HCT116 (cell line): ENCODE results near the gene B3GNT5. TPM values are rescaled to one million over a fixed set of nuclear protein-coding genes. Genes with fewer than 3 reads are reported as not detected.

Experiments
- ATAC-seq: fragments of 200-7000 bp; cut with Tn5 transposase; 2 replicates; pipeline ENCODE4 v1.9.1; 2020; ENCODE audit warnings: mild to moderate bottlenecking, moderate library complexity
- BruUV-seq: library from RNA; stranded (reverse); fragments of 400-500 nt; replicated peaks from 2 replicates; lab custom pipeline; 2021; lab: Mats Ljungman, UMichigan
- CTCF ChIA-PET: fragments of 300-600 bp; sonication (Branson Sonifier 250); formaldehyde crosslinking; loops from one replicate; lab custom pipeline; 2021; ENCODE audit warnings: antibody characterized with exemption; lab: Charles Lee
- POLR2A ChIA-PET: fragments of 300-600, 350-600 bp; sonication (Branson Sonifier 250); formaldehyde crosslinking; loops from one replicate; lab custom pipeline; 2021; ENCODE audit warnings: antibody characterized with exemption; lab: Charles Lee
- RAD21 ChIA-PET, 2 experiments: fragments of 300-600 bp; sonication (Branson Sonifier 250); formaldehyde crosslinking; loops; one replicate each; lab custom pipeline; 2023; ENCODE audit warnings: low total read pairs in 2 of 2; ENCODE audit not compliant: uncharacterized antibody in 2 of 2, unreplicated experiment in 2 of 2, low non-redundant PET in 1 of 2; lab: Charles Lee
- DNase-seq: peaks from one replicate; pipeline ENCODE4 v3.0.0-alpha.2; 2010; ENCODE audit warnings: low read depth, low spot score
- H2AFZ ChIP-seq: fragments of 200-600 bp; shearing (Covaris generic), sonication (generic); 2 replicates; pipeline ENCODE4 v1.6.1; 2017; ENCODE audit warnings: low read depth, mixed run types, mixed read lengths, antibody characterized with exemption, low read length; ENCODE audit not compliant: poor library complexity, severe bottlenecking
- H3K27ac ChIP-seq: 2 replicates; pipeline ENCODE4 v1.5.1; 2012; ENCODE audit warnings: low read depth, low read length
- H3K27me3 ChIP-seq: fragments of 200-600 bp; sonication (generic); 2 replicates; pipeline ENCODE4 v1.6.1; 2016; ENCODE audit warnings: mixed run types, low read length, mixed read lengths; ENCODE audit not compliant: insufficient read depth
- H3K36me3 ChIP-seq, 2 experiments: fragments of 200-500 bp in 1 of 2; fragments of 200-600 bp in 1 of 2; sonication (Bioruptor generic) in 1 of 2; sonication (generic) in 1 of 2; 2 replicates each; pipeline versions ENCODE4 v1.5.1 to v1.6.1; 2014 to 2016; ENCODE audit warnings: low read length in 2 of 2, inconsistent platforms in 1 of 2, mixed read lengths in 1 of 2, mixed run types in 1 of 2; ENCODE audit not compliant: insufficient read depth in 2 of 2, control insufficient read depth in 1 of 2
- H3K4me1 ChIP-seq, 2 experiments: fragments of 200-600 bp in 1 of 2; sonication (generic) in 1 of 2; 2 replicates each; pipeline versions ENCODE4 v1.5.1 to v1.6.1; 2012 to 2017; ENCODE audit warnings: low read length in 2 of 2, inconsistent platforms in 1 of 2, mild to moderate bottlenecking in 1 of 2, mixed read lengths in 1 of 2, mixed run types in 1 of 2, moderate library complexity in 1 of 2; ENCODE audit not compliant: insufficient read depth in 2 of 2, control insufficient read depth in 1 of 2
- H3K4me2 ChIP-seq: fragments of 200-600 bp; sonication (generic); 2 replicates; pipeline ENCODE4 v1.6.1; 2017; ENCODE audit warnings: mixed run types, low read length, mixed read lengths
- H3K4me3 ChIP-seq, 2 experiments: fragments of 200-600 bp in 1 of 2; sonication (generic) in 1 of 2; replicated peaks in 1 of 2; 2 replicates each; pipeline ENCODE4 v1.5.1; 2011 to 2016; ENCODE audit warnings: low read length in 2 of 2, control low read depth in 1 of 2, low read depth in 1 of 2, mild to moderate bottlenecking in 1 of 2, mixed read lengths in 1 of 2, mixed run types in 1 of 2
- H3K79me2 ChIP-seq: fragments of 200-600 bp; sonication (generic); 2 replicates; pipeline ENCODE4 v1.6.1; 2017; ENCODE audit warnings: mild to moderate bottlenecking, mixed run types, low read length, moderate library complexity, mixed read lengths; ENCODE audit not compliant: insufficient read depth
- H3K9ac ChIP-seq: fragments of 200-600 bp; sonication (generic); 2 replicates; pipeline ENCODE4 v1.6.1; 2016; ENCODE audit warnings: low read length, mixed read lengths
- H3K9me2 ChIP-seq: fragments of 200-600 bp; sonication (generic), shearing (Covaris generic); 2 replicates; pipeline ENCODE4 v1.6.1; 2017; ENCODE audit warnings: mixed run types, mild to moderate bottlenecking, moderate library complexity; ENCODE audit not compliant: insufficient read depth
- H3K9me3 ChIP-seq, 2 experiments: fragments of 200-500 bp in 1 of 2; fragments of 200-600 bp in 1 of 2; sonication (Bioruptor generic) in 1 of 2; sonication (generic) in 1 of 2; 2 replicates each; pipeline ENCODE4 v1.6.1; 2014 to 2017; ENCODE audit warnings: low read length in 2 of 2, mixed read lengths in 2 of 2, inconsistent platforms in 1 of 2, low read depth in 1 of 2, mild to moderate bottlenecking in 1 of 2, mixed run types in 1 of 2, moderate library complexity in 1 of 2; ENCODE audit not compliant: control insufficient read depth in 1 of 2, insufficient read depth in 1 of 2
- H4K20me1 ChIP-seq: fragments of 200-600 bp; sonication (generic), shearing (Covaris generic); 2 replicates; pipeline ENCODE4 v1.6.1; 2017; ENCODE audit warnings: mixed run types, mild to moderate bottlenecking, moderate library complexity; ENCODE audit not compliant: insufficient read depth
- CBX3 ChIP-seq: IDR thresholded peaks from 2 replicates; pipeline ENCODE4 v1.6.1; 2012; ENCODE audit warnings: low read depth
- EGR1 ChIP-seq: IDR thresholded peaks from 2 replicates; pipeline ENCODE4 v1.6.1; 2012; ENCODE audit warnings: low read depth
- ELF1 ChIP-seq: IDR thresholded peaks from 2 replicates; pipeline ENCODE4 v1.6.1; 2012; ENCODE audit warnings: low read depth, borderline replicate concordance
- EZH2 ChIP-seq: fragments of 200-600 bp; sonication (generic); IDR thresholded peaks from 2 replicates; pipeline ENCODE4 v1.6.1; 2017; ENCODE audit warnings: antibody characterized with exemption, mixed run types
- EZH2phosphoT487 ChIP-seq: fragments of 200-600 bp; IDR thresholded peaks from 2 replicates; pipeline ENCODE4 v1.6.1; 2018; ENCODE audit warnings: antibody characterized with exemption, borderline replicate concordance
- JUND ChIP-seq: IDR thresholded peaks from 2 replicates; pipeline ENCODE4 v1.6.1; 2012
- RAD21 ChIP-seq: IDR thresholded peaks from 2 replicates; pipeline ENCODE4 v1.6.1; 2012; ENCODE audit warnings: low read depth, mild to moderate bottlenecking
- SIN3A ChIP-seq: IDR thresholded peaks from 2 replicates; pipeline ENCODE4 v1.6.1; 2012; ENCODE audit warnings: low read depth
- ZFX ChIP-seq: fragments of 450-650 bp; IDR thresholded peaks from 2 replicates; pipeline ENCODE4 v1.6.1; 2017
- intact Hi-C: fragments of 100-400 bp; cut with micrococcal nuclease; formaldehyde crosslinking; loops from 2 replicates; pipeline ENCODE4 v1.10.0; 2022
- total RNA-seq: library from RNA; stranded (reverse); gene quantifications from one replicate; pipeline ENCODE4 v1.2.1, GENCODE V29; 2021; ENCODE audit not compliant: unreplicated experiment
- TF ChIP-seq, protein P1 (sequence below): IDR thresholded peaks from 2 replicates; pipeline ENCODE4 v1.6.1; 2012; ENCODE audit warnings: low read depth
- TF ChIP-seq, protein P2 (sequence below): IDR thresholded peaks from 2 replicates; pipeline ENCODE4 v1.6.1; 2011; ENCODE audit warnings: mild to moderate bottlenecking, low read length, moderate library complexity; ENCODE audit not compliant: insufficient replicate concordance; ENCODE audit errors: extremely low read depth
- TF ChIP-seq, protein P3 (sequence below): IDR thresholded peaks from 2 replicates; pipeline ENCODE4 v1.6.1; 2012
- TF ChIP-seq, protein P4 (sequence below), 3 experiments: fragments of 200-600 bp in 1 of 3; sonication (generic) in 1 of 3; IDR thresholded peaks in 2 of 3; conservative IDR thresholded peaks in 1 of 3; 2 replicates each; pipeline ENCODE4 v1.5.1; 2012 to 2017; ENCODE audit warnings: low read depth in 2 of 3, low read length in 2 of 3, antibody characterized with exemption in 1 of 3, borderline replicate concordance in 1 of 3, control low read depth in 1 of 3, mild to moderate bottlenecking in 1 of 3, mixed read lengths in 1 of 3, mixed run types in 1 of 3, moderate library complexity in 1 of 3; ENCODE audit not compliant: insufficient read depth in 1 of 3

The B3GNT5 gene
- total RNA-seq, 1 experiment from 2014 or later, result 25.3 TPM

DNA sequence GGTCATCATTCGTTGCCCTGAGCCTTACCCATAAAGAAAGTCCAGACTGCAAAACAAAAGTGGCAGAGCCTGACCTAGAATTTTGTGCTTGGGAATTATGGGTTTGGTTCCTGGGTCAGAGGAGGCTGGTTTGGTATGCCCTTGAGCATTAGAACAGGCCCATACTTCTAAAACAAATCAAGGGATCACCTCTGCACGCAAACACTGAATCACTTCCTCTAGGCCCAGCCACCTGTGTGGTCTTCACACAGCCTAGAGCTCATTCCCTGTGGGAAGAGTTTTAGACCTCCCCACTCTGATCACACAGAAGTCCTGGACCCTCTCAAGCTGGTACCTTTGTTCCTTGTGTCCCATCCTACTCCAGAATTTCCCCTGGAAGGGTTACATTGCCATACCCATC lies 59.4 kb downstream of the B3GNT5 start:
- H3K27me3 ChIP-seq, result no peaks in the 10 kb centered on the region
- ATAC-seq, result no peak
- TF ChIP-seq, protein P1, sequence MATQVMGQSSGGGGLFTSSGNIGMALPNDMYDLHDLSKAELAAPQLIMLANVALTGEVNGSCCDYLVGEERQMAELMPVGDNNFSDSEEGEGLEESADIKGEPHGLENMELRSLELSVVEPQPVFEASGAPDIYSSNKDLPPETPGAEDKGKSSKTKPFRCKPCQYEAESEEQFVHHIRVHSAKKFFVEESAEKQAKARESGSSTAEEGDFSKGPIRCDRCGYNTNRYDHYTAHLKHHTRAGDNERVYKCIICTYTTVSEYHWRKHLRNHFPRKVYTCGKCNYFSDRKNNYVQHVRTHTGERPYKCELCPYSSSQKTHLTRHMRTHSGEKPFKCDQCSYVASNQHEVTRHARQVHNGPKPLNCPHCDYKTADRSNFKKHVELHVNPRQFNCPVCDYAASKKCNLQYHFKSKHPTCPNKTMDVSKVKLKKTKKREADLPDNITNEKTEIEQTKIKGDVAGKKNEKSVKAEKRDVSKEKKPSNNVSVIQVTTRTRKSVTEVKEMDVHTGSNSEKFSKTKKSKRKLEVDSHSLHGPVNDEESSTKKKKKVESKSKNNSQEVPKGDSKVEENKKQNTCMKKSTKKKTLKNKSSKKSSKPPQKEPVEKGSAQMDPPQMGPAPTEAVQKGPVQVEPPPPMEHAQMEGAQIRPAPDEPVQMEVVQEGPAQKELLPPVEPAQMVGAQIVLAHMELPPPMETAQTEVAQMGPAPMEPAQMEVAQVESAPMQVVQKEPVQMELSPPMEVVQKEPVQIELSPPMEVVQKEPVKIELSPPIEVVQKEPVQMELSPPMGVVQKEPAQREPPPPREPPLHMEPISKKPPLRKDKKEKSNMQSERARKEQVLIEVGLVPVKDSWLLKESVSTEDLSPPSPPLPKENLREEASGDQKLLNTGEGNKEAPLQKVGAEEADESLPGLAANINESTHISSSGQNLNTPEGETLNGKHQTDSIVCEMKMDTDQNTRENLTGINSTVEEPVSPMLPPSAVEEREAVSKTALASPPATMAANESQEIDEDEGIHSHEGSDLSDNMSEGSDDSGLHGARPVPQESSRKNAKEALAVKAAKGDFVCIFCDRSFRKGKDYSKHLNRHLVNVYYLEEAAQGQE, result no peak
- no peak for TF ChIP-seq ZFX
- TF ChIP-seq, all 23 proteins: peak for 0
- no TSS peak for BruUV-seq
- H3K4me2 ChIP-seq, result no peak overlapping the region
- H2AFZ ChIP-seq, result no peak overlapping the region
- H4K20me1 ChIP-seq, result no peaks in the 10 kb centered on the region; the same call in 1 of the 2 replicates
- no peak for DNase-seq
- H3K36me3 ChIP-seq, result no peaks in the 10 kb centered on the region
- H3K79me2 ChIP-seq, result no peaks in the 10 kb centered on the region
- H3K9me2 ChIP-seq, result no peaks in the 10 kb centered on the region
- no peak overlapping the region for H3K4me3 ChIP-seq
- H3K4me1 ChIP-seq, result peaks cover 0 to 10% of the 10 kb centered on the region in 2 experiments; a peak in 3 of 4 replicates
- intact Hi-C loops, result no loop called here
- ChIA-PET RAD21 (no interaction called here), CTCF (no interaction called here), POLR2A (no interaction called here)
- H3K9me3 ChIP-seq, result no peaks in the 10 kb centered on the region
- H3K9ac ChIP-seq, result no peak overlapping the region
- no peak overlapping the region for H3K27ac ChIP-seq

DNA sequence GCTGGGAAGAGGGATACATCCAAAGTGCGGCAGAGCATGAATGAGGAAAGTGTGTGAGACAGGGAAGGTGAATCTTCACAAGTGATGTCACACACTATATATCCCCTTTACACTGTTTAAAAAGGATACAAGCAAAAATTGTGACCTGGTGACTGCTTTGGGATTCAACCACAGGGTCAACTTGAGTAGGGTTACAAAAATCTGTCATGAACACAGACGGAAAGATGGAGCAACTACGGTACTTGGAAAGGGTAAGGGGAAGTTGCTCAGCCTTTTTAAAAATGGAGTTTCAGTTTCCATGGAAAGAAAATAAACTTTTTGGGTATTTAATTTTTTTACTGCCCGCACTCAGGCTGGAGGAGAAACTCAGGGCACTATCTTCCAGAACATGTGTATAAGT lies 60.3 kb downstream of the B3GNT5 start:
- RAD21 ChIA-PET, result no interaction called here
- Histone ChIP-seq H3K4me2 (no peak overlapping the region), H3K27me3 (no peaks in the 10 kb centered on the region), H3K4me1 (peaks cover 0 to 6% of the 10 kb centered on the region in 2 experiments; a peak in 3 of 4 replicates), H3K79me2 (no peaks in the 10 kb centered on the region), H3K27ac (no peak overlapping the region), H3K9me3 (no peaks in the 10 kb centered on the region), H3K9me2 (no peaks in the 10 kb centered on the region), H3K9ac (no peak overlapping the region), H2AFZ (no peak overlapping the region), H3K4me3 (no peak overlapping the region), H3K36me3 (no peaks in the 10 kb centered on the region), H4K20me1 (no peaks in the 10 kb centered on the region; the same call in 1 of the 2 replicates)
- POLR2A ChIA-PET, result no interaction called here
- no peak for ATAC-seq
- intact Hi-C loops, result no loop called here
- BruUV-seq, result no TSS peak
- no peak for DNase-seq
- CTCF ChIA-PET, result no interaction called here
- TF ChIP-seq EZH2phosphoT487, result no peak
- no peak for TF ChIP-seq RAD21
- TF ChIP-seq EGR1, result no peak
- TF ChIP-seq CBX3, result no peak
- no peak for TF ChIP-seq ELF1
- TF ChIP-seq, protein P2, sequence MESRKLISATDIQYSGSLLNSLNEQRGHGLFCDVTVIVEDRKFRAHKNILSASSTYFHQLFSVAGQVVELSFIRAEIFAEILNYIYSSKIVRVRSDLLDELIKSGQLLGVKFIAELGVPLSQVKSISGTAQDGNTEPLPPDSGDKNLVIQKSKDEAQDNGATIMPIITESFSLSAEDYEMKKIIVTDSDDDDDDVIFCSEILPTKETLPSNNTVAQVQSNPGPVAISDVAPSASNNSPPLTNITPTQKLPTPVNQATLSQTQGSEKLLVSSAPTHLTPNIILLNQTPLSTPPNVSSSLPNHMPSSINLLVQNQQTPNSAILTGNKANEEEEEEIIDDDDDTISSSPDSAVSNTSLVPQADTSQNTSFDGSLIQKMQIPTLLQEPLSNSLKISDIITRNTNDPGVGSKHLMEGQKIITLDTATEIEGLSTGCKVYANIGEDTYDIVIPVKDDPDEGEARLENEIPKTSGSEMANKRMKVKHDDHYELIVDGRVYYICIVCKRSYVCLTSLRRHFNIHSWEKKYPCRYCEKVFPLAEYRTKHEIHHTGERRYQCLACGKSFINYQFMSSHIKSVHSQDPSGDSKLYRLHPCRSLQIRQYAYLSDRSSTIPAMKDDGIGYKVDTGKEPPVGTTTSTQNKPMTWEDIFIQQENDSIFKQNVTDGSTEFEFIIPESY, result no peak
- TF ChIP-seq, protein P3, sequence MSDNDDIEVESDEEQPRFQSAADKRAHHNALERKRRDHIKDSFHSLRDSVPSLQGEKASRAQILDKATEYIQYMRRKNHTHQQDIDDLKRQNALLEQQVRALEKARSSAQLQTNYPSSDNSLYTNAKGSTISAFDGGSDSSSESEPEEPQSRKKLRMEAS, result no peak
- TF ChIP-seq EZH2, result no peak
- TF ChIP-seq SIN3A, result no peak
- no peak for TF ChIP-seq JUND
- TF ChIP-seq, protein P4, sequence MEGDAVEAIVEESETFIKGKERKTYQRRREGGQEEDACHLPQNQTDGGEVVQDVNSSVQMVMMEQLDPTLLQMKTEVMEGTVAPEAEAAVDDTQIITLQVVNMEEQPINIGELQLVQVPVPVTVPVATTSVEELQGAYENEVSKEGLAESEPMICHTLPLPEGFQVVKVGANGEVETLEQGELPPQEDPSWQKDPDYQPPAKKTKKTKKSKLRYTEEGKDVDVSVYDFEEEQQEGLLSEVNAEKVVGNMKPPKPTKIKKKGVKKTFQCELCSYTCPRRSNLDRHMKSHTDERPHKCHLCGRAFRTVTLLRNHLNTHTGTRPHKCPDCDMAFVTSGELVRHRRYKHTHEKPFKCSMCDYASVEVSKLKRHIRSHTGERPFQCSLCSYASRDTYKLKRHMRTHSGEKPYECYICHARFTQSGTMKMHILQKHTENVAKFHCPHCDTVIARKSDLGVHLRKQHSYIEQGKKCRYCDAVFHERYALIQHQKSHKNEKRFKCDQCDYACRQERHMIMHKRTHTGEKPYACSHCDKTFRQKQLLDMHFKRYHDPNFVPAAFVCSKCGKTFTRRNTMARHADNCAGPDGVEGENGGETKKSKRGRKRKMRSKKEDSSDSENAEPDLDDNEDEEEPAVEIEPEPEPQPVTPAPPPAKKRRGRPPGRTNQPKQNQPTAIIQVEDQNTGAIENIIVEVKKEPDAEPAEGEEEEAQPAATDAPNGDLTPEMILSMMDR (IDR thresholded peaks at IDR 0.05 in 2 of 3, conservative IDR thresholded peaks at IDR 0.05 in 1 of 3; ENCODE audit: borderline replicate concordance in 1 of 3, insufficient read depth in 1 of 3, low read depth in 2 of 3, low read length in 2 of 3), result no peak
